HG03066 (cell line): ENCODE data around the gene DPEP2.
"Not testable (repeated sequence)": the region's sequence is repeated elsewhere in the genome, so short reads cannot be mapped to it uniquely, and the experiment has no call there.

ENCODE experiments used
- ATAC-seq: cut with Tn5 transposase; IDR thresholded peaks from one replicate; pipeline ENCODE4 v1.9.1; 2021; ENCODE audit warnings: low read depth; ENCODE audit not compliant: unreplicated experiment

The DPEP2 gene

GRCh38 chr16:67940446-67941089, 58.7 kb downstream of the DPEP2 start:
- ATAC-seq, result no peak

- ATAC-seq, result no peak
Observed at GRCh38 chr16:67939507-67940445, 59.5 kb downstream of the DPEP2 start.

- ATAC-seq, result not testable (repeated sequence)
Observed at GRCh38 chr16:67937713-67938112, 61.6 kb downstream of the DPEP2 start.
